Heart left ventricle (tissue), 16 donors: ENCODE data around the gene IL1RAP. TPM values are rescaled to one million over a fixed set of nuclear protein-coding genes. Genes with fewer than 3 reads are reported as not detected.

Experiments
- ATAC-seq, 4 donors: fragments of 200-7000 bp; cut with Tn5 transposase; one replicate each; pipeline ENCODE4 v1.9.1; 2020 to 2022; ENCODE audit warnings: moderate library complexity in 4 of 4, mild to moderate bottlenecking in 3 of 4, moderate number of reproducible peaks in 1 of 4
- DNase-seq, 5 donors: peaks; one replicate each; pipeline ENCODE4 v3.0.0-alpha.2; 2020
- H3K27ac ChIP-seq, 12 donors: fragments of 200-600 bp; sonication (generic) in 4 of 12; one replicate each; pipeline versions ENCODE4 v1.5.0 to v1.8.0; 2016 to 2022; ENCODE audit warnings: mild to moderate bottlenecking in 2 of 12
- H3K27me3 ChIP-seq, 9 donors: fragments of 200-600 bp; sonication (generic) in 2 of 9; one replicate each; pipeline versions ENCODE4 v1.5.1 to v1.8.0; 2016 to 2022; ENCODE audit warnings: mild to moderate bottlenecking in 3 of 9
- H3K36me3 ChIP-seq, 9 donors: fragments of 200-600 bp; sonication (generic) in 2 of 9; one replicate each; pipeline versions ENCODE4 v1.5.0 to v1.8.0; 2018 to 2022; ENCODE audit warnings: mild to moderate bottlenecking in 2 of 9
- H3K4me1 ChIP-seq, 12 donors: fragments of 200-600 bp; sonication (generic) in 4 of 12; one replicate each; pipeline versions ENCODE4 v1.5.0 to v1.8.0; 2016 to 2022; ENCODE audit warnings: mild to moderate bottlenecking in 3 of 12
- H3K4me3 ChIP-seq, 12 donors: fragments of 200-600 bp; sonication (generic) in 4 of 12; one replicate each; pipeline versions ENCODE4 v1.5.0 to v1.8.0; 2017 to 2022; ENCODE audit warnings: mild to moderate bottlenecking in 9 of 12, moderate library complexity in 4 of 12
- H3K9me3 ChIP-seq, 12 donors: fragments of 200-600 bp; sonication (generic) in 4 of 12; one replicate each; pipeline versions ENCODE4 v1.5.0 to v1.8.0; 2016 to 2022; ENCODE audit warnings: mild to moderate bottlenecking in 1 of 12
- POLR2A ChIP-seq, 2 donors: fragments of 450-650 bp; IDR thresholded peaks; one replicate each; pipeline ENCODE4 v1.6.1; 2017; ENCODE audit warnings: antibody characterized with exemption in 2 of 2, mild to moderate bottlenecking in 2 of 2, moderate library complexity in 2 of 2
- WGBS, 4 donors: extraction: QIAGEN DNeasy Blood & Tissue Kit in 2 of 4; methylation state at CpG; one replicate each; pipeline versions ENCODE4 v1.1.5 to v1.1.7; 2013 to 2018; 5-methylcytosine and 5-hydroxymethylcytosine counted together
- intact Hi-C, 10 donors: fragments of 100-400 bp; cut with DNase I; formaldehyde crosslinking; loops; one replicate each; pipeline versions ENCODE4 v1.11.1 to v1.14.2; 2022
- polyA plus RNA-seq, 2 donors: library from polyadenylated mRNA; stranded (reverse); fragments of 200-250 nt; gene quantifications; one replicate each; pipeline ENCODE4 v1.2.3, GENCODE V29; 2013
- total RNA-seq, 9 donors: library from RNA; depleted of rRNA in 2 of 9; stranded (reverse); fragments of >200 nt in 2 of 9; fragmentation: NEBNext Ultra II Directional in 3 of 9; extraction: Animal tissue kit (Norgen Biotek cat#: 25700) in 3 of 9; gene quantifications; one replicate each; pipeline versions ENCODE4 v1.1.0 to v1.2.4, GENCODE V29; 2016 to 2023
- TF ChIP-seq, protein P1 (sequence below), 12 donors: fragments of 200-600 bp; sonication (generic) in 4 of 12; IDR thresholded peaks; one replicate each; pipeline versions ENCODE4 v1.5.0 to v1.8.0; 2018 to 2022; ENCODE audit warnings: antibody characterized with exemption in 12 of 12, mild to moderate bottlenecking in 5 of 12
- donor health status: ischemic (EF 13 %, LVEDD 7.1; RV severe dilation, severe dysfunction).
- donor health status: healthy with polysubstance abuse.
- donor health status: DM: no; HTN: yes; CAD: no.
- donor health status: DM: no; HTN: no; CAD: no.
- donor health status: ischemic (EF 25% LVEDD 6.9; RV normal size, moderate dysfunction).
- donor health status: ischemic (EF 25% LVEDD 5.7; RV mildly dilated, moderate dysfunction).
- donor health status: healthy.
- donor health status: DM: yes; HTN: yes; CAD: no.
- donor health status: ischemic (EF 35%, LVEDD 5.7; RV mildly dilated, moderate dysfunction).
- donor health status: nonischemic (EF 11% LVEDD 7.7; RV severe dilation, severe dysfunction).
- donor health status: DM: yes; HTN: yes; CAD: no.
- donor health status: PGD.
- donor health status: ischemic (EF 29% LVEDD 5.4; RV normal size, mild dysfunction).
- donor health status: nonischemic (EF 23%, LVEDD 6.1; RV moderate dilation, normal function).

Gene IL1RAP
- total and polyA plus RNA-seq, 11 donors, result 1.6 to 16.4 (median 8.2) TPM

DNA sequence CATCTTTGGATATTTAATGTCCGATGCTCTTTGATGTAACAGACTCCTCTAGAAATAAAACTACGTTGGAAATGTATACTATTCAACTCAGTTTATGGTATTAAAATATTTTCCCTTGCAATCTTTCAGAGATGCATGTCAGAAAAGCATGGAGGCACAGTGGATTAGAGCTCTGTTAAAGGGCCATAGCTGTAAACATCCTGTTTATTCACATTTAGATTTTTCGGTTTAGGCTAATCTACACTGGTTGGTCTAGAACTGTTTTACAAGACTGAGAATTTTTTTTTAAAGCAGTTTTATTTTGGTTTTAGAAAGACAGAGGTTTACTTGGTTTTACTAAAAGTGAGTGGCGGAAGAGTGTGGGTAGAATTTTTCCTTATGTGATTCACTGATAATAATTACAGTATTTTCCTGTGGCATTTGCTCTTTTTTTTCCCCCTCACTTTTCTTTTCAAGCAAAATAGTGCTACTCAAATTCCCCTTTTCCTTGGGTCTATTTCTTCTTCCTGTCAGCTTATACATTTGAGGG lies 132.1 kb downstream of the IL1RAP start:
- ATAC-seq (no peak), DNase-seq (no peak)
- H3K9me3 ChIP-seq, result no peaks in the 10 kb centered on the region
- peaks cover 0 to 28% (median 4%) of the 10 kb centered on the region in 9 donors for H3K36me3 ChIP-seq
- intact Hi-C loops, result no loop called here
- H3K4me3 ChIP-seq, result no peak overlapping the region
- no peak for TF ChIP-seq POLR2A (IDR thresholded peaks at IDR 0.05)
- TF ChIP-seq, protein P1, sequence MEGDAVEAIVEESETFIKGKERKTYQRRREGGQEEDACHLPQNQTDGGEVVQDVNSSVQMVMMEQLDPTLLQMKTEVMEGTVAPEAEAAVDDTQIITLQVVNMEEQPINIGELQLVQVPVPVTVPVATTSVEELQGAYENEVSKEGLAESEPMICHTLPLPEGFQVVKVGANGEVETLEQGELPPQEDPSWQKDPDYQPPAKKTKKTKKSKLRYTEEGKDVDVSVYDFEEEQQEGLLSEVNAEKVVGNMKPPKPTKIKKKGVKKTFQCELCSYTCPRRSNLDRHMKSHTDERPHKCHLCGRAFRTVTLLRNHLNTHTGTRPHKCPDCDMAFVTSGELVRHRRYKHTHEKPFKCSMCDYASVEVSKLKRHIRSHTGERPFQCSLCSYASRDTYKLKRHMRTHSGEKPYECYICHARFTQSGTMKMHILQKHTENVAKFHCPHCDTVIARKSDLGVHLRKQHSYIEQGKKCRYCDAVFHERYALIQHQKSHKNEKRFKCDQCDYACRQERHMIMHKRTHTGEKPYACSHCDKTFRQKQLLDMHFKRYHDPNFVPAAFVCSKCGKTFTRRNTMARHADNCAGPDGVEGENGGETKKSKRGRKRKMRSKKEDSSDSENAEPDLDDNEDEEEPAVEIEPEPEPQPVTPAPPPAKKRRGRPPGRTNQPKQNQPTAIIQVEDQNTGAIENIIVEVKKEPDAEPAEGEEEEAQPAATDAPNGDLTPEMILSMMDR (IDR thresholded peaks at IDR 0.05), result no peak
- WGBS, 4 donors, result 80 to 89% (median 86%) methylated on average over 4 of the region's 4 CpGs
- peaks cover 0 to 12% (median 0%) of the 10 kb centered on the region in 12 donors for H3K4me1 ChIP-seq
- no peaks in the 10 kb centered on the region for H3K27me3 ChIP-seq
- no peak overlapping the region for H3K27ac ChIP-seq

DNA sequence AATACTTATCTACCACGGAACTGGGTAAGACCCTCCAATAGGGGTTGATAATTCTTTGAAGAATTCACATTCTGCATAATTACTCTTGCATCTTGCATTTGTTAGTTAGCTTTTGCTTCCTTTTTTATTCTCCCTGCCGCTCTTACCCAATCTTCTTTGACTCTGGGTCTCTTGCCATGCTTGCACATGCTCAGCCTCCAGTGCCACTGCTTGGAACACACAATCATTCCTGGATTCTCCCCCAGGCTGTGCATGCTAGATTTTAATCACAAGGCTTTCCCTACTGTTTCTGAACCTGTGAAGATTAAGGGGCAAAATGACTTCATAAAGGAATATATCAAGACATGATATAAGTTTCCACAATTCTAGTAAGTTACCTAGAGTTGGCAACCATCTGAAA lies 133.1 kb downstream of the IL1RAP start:
- DNase-seq (no peak), ATAC-seq (no peak)
- no peak overlapping the region for H3K4me3 ChIP-seq
- intact Hi-C loops, result no loop called here
- H3K9me3 ChIP-seq, result no peaks in the 10 kb centered on the region
- TF ChIP-seq, protein P1 (IDR thresholded peaks at IDR 0.05), result no peak
- TF ChIP-seq POLR2A (IDR thresholded peaks at IDR 0.05), result no peak
- 88 to 94% (median 91%) methylated on average over 2 of the region's 2 CpGs for WGBS, 4 donors
- H3K27me3 ChIP-seq, result no peaks in the 10 kb centered on the region
- H3K27ac ChIP-seq, result no peak overlapping the region
- peaks cover 0 to 12% (median 0%) of the 10 kb centered on the region in 12 donors for H3K4me1 ChIP-seq
- peaks cover 0 to 28% (median 4%) of the 10 kb centered on the region in 9 donors for H3K36me3 ChIP-seq

DNA sequence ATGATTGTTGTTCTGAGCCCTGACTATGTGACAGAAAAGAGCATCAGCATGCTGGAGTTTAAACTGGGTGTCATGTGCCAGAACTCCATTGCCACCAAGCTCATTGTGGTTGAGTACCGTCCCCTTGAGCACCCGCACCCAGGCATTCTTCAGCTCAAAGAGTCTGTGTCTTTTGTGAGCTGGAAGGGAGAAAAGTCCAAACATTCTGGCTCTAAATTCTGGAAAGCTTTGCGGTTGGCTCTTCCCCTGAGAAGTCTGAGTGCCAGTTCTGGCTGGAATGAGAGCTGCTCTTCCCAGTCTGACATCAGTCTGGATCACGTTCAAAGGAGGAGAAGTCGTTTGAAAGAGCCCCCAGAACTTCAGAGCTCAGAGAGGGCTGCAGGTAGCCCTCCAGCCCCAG lies 142.0 kb downstream of the IL1RAP start:
- H3K4me3 ChIP-seq, result no peak overlapping the region
- no peak for TF ChIP-seq POLR2A (IDR thresholded peaks at IDR 0.05)
- TF ChIP-seq, protein P1 (IDR thresholded peaks at IDR 0.05), result no peak
- no peaks in the 10 kb centered on the region for H3K27me3 ChIP-seq
- H3K27ac ChIP-seq, result no peak overlapping the region
- H3K36me3 ChIP-seq, result no peaks in the 10 kb centered on the region
- 76 to 86% (median 82%) methylated on average over 5 of the region's 5 CpGs for WGBS, 4 donors
- ATAC-seq (no peak), DNase-seq (no peak)
- H3K9me3 ChIP-seq, result no peaks in the 10 kb centered on the region
- no peaks in the 10 kb centered on the region for H3K4me1 ChIP-seq
- intact Hi-C loops, result no loop called here

DNA sequence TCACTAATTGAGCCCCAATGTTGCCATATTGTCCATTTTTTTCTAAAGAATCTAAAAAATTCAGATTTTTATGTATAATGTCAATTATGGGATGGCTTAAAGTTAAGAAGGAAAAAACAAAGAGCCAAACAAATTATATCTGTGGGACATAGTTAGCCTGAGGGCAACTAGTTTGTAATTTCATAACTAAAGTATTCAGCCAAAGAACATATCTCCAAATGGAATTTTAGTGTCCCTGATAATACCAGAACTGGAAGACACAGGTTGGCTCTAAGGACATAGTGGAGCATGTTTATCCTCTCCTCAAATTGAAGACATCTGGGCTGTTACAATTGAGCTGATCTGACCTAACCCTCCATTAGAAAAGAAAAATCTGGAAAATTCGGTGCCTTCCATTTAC lies 144.2 kb downstream of the IL1RAP start:
- intact Hi-C loops, result no loop called here
- ATAC-seq (no peak), DNase-seq (no peak)
- H3K27ac ChIP-seq, result no peak overlapping the region
- WGBS, 4 donors, result 67 to 87% (median 85%) methylated on average over 1 of the region's 1 CpG
- H3K4me3 ChIP-seq, result no peak overlapping the region
- H3K4me1 ChIP-seq, result no peaks in the 10 kb centered on the region
- H3K27me3 ChIP-seq, result no peaks in the 10 kb centered on the region
- no peaks in the 10 kb centered on the region for H3K9me3 ChIP-seq
- TF ChIP-seq, protein P1 (IDR thresholded peaks at IDR 0.05), result no peak
- no peak for TF ChIP-seq POLR2A (IDR thresholded peaks at IDR 0.05)
- H3K36me3 ChIP-seq, result no peaks in the 10 kb centered on the region
